ENCODE measurements around the gene OR2A5.

- no peak for TF ChIP-seq POLR2A (IDR thresholded peaks at IDR 0.05)
- no peak for TF ChIP-seq CTCF (IDR thresholded peaks at IDR 0.05)
- no peak for TF ChIP-seq EP300 (IDR thresholded peaks at IDR 0.05)
Measured at GRCh38 chr7:144048648-144049047, at the start of gene OR2A5.

All from tibial nerve (tissue), 4 donors.